SW 1271 (cell line): ENCODE data around the gene C2orf78.
"Not testable (repeated sequence)": the region's sequence is repeated elsewhere in the genome, so short reads cannot be mapped to it uniquely, and the experiment has no call there.

ENCODE experiments used
- DNase-seq, 2 experiments: peaks; one replicate each; lab custom pipeline; 2025; lab: John Stamatoyannopoulos, UW

C2orf78 gene

DNA sequence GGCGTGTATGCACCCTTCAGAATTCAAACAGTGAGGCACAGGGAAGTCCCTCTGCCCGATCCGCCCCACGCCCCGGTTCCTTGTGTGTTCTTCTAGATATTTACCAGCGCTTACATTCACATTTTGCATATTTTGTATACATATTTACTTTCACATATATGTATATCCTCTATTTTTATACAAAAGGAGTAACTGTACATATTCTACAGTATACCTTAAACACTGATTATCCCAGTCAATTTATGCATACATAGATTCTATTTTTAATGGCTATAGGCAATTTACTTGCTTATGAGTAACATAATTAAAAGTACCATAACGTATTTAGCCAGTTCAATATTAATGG, 3.8 kb upstream of the C2orf78 start:
- DNase-seq = no peak

DNA sequence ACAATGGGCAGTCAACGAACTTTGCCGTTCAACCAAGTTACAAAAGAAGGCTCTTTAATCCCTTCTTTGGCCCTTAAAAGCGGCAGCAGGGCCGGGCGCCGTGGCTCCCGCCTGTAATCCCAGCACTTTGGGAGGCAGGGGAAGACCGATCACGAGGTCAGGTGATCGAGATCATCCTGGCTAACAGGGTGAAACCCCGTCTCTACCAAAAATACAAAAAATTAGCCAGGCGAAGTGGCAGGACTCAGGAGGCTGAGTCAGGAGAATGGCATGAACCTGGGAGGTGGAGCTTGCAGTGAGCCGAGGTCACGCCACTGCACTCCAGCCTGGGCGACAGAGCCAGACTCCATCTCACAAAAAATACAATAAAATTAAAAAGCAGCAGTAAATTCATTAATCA, 581 bp upstream of the C2orf78 start:
- DNase-seq = not testable (repeated sequence)

DNA sequence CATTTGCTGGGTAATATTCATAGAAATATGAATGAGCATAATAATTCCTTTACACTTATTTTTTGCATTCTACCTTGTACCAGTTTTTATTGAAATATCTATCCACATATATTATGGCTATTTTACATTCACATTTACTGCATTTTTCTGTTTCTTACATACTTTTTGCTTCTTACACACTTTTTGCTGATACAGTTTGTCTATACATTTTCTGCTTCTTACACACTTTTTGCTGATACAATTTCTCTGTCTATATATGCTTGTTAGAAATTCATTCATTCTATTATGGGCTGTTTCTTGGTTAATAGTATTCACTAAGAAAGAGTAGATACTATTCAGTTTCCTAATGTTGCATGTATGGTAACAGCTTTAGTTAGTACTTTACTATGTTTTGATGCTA, 27.9 kb downstream of the C2orf78 start:
- no peak for DNase-seq

DNA sequence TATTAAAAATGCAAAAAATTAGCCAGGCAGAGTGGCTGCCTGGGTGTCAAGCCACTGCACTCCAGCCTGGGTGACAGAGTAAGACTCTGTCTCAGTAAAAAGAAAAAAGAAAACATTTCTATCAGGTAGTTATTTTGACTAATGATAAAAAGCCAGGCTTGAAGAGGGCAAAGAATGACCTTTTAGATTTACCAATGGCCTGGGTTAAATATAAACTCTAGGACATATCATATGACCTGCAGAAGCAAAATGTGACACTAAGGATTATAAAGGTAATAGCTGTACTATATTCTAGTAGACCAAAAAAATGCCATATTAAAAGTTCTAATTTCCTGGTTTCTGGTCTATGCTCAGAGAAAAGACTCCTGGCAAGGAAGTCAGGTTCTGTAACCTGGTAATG, 28.7 kb downstream of the C2orf78 start:
- no peak for DNase-seq

DNA sequence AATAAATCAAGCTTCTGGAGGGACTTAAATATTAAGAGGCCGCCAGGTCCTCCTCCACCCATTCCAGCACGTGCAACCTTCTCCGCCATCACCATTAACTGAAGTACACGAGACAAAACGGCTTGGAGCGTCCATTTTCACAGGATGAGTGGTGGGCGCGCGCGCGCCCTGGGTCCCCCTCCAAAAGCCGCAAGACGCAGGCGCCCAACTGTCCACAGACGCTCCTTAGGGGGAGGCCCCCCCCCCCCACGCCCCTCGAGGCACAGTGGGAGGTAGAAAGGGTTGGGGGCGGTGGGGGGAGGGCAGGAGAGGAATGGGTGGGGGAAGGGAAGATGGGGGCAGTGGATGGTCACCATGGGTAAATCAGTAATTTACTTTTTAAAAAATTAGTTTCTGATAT, 34.3 kb downstream of the C2orf78 start:
- no peak for DNase-seq

DNA sequence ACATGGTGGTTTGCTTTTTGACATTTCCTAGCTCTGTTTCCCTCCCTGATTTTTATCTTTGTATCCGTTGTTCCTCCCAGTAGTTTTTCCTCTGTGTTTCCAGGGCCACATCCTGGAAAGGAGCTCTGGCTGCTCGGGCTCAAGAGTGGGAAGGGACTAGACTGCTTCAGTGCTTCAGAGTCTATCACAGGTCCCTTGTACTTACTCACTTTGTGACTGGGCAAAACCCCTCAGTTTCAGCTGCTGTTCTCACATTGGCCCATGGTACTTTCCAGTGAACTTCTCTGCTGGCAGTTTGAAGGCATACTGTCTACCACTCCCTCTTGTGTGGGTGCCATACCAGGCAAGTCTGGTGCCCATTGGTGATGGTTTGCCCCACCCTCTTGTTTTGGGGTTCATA, 37.2 kb downstream of the C2orf78 start:
- no peak for DNase-seq

DNA sequence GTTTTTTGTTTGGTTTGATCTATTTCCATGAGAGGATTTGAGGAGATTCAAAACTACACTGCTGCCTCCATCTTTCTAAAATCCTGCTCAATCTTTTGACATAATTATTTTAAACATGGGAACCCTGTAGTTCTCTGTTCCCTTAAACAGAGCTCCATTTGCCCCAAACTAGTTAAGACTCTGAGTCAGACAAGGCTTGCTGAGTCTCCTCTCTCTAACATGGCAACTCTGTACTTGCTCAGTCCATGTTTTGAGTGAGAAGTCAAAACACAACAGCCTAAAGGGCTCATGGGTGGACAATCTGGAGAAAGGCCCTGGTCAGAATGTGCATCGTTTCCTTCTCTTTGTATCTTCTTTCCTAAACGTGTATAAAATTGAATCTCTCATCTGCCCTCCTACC, 37.7 kb downstream of the C2orf78 start:
- no peak for DNase-seq

DNA sequence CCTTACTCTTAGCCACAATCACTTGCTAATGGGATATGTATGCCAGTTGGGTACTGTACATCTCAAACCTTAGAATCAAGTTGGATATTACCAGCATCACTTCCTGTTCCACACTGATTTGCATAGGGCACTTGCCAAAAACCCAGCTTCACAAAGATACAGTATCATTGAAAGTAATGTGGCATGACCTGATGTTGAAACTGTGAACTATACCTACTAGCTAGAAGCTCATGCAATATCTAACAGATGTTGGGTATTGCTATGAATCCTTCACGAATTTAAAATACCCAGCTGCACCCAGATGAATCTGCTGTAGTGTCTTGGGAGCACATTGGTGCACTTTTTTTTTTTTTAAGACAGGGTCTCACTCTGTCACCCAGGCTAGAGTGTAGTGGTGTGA, 38.3 kb downstream of the C2orf78 start:
- DNase-seq = no peak

DNA sequence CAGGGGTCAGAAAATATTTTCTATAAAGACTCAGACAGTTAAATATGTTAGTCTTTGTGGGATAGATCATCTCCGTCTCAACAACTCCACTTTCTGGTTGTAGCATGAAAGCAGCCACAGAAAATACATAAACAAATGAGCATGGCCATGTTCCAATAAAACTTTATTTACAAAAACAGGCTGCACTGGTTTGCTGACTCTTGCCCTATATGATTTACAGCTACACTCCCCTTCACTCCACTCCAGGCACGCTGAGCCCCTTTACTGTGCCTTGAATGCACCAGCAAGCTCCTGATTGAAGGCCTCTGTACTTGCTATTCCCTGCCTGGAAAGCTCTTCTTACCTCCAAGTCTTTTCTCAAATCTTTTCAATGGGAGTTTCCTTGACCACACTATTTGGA, 39.0 kb downstream of the C2orf78 start:
- DNase-seq = no peak

DNA sequence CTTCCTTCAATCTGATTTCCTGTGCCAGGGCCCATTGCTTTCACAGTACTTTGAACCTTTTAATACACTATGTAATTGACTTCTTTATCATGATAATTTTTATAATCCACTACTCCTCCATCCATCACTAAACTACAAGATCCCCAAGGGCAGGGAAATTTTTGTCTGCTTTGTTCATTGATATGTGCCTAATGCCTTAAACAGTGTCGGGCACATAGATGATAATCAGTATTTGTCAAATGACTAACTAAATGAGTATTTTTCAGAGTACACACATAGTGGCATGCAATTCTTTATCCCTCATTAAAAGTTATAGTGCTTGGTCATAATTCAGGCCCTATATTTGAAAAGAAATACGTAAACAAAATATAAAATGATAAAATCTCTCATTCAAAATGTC, 39.4 kb downstream of the C2orf78 start:
- DNase-seq = no peak

DNA sequence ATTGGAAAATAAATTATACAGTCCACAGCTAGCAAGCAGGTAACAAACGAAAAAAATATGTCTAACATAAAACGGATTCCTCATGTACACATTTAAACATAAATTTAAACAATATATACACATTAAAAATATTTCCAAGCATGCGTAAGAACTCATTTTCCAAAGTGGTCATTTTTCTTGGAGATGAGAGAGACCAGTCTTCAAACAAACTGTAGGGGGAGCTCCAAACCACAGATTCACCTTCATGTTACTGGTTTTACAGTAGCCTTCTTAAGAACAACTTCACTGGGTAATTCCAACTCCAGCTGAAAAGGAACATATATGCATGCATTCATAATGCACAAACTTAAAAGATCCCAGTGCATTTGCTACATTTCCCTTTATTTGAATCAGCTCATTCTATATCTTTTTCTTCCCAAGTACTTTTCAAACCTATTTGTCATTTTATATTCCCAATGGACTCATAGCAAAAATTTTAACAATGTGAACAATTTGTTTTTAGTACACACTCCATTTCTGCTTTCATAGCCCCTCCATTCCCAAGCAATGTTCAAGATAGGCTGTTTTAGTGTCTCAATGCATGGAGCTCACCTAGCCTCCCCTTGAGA, 40.0 kb downstream of the C2orf78 start:
- DNase-seq = peak; percentile 29 to 74

DNA sequence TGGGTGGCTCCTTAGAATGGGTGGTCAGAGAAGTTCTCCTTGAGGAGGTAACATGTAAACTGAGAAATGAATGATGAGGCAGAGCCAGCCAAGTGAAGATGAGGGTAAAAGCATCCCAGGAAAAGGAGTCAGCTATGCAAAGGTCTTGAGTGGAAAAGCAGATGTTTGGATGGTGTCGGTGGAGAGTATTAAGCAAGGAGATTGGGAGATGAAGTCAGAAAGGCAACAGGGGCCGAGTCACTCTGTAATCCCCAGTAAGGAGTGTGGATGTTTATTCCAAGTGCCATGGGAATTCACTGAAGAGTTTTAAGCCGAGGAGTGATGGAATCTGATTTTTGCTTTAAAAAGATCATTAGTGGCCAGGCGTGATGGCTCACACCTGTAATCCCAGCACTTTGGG, 41.4 kb downstream of the C2orf78 start:
- no peak for DNase-seq

DNA sequence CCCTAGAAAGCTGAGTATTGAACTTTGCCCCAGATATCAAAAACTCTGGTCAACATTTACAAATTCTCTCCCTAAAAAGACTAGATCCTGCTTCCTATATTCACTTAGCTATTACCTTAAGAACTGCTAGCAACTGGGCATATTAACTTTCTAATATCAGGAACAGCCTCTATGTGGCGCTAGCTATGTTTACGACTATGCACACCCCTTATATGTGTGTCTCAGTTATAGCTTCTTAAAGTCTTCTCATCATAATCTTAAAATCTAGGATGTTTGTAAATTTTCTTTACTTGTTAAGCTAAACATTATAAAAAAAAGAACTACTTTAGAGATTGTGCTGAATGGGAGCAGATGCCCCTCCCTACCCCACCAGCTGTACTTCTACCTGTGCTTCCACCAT, 43.0 kb downstream of the C2orf78 start:
- DNase-seq = peak in 1 of 2 experiments; percentile 66

DNA sequence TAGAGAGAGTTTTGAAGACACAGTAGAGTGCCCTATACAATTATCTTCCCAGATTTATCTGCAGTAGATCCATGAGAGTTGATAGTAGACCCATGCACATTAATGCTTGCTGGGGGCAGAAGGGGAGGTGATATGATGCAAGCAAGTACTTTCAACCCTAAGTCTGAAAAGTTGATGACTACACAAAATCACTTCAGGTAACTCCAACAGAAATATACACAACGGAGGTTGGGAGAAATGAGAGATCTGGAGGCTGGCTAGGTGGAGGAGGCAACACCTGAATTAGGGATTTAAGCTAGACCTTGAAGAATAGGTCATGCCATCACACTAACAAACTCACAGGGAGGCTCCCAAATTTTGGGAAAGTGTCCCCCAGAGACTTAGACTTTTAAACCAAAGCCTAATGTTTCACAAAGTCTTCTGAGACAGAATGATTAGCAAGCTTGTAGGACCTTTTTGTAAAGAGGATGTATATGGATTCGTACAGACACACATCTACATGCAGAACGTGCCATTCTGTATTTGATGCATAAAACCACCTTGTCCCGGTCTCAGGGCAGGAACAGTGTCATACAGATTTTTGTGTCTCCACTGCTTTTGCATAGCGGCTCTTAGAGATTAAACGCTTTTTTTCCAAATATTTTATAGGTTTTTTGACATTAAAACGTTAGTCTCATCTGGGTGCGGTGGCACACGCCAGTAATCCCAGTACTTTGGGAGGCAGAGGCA, 43.8 kb downstream of the C2orf78 start:
- no peak for DNase-seq

DNA sequence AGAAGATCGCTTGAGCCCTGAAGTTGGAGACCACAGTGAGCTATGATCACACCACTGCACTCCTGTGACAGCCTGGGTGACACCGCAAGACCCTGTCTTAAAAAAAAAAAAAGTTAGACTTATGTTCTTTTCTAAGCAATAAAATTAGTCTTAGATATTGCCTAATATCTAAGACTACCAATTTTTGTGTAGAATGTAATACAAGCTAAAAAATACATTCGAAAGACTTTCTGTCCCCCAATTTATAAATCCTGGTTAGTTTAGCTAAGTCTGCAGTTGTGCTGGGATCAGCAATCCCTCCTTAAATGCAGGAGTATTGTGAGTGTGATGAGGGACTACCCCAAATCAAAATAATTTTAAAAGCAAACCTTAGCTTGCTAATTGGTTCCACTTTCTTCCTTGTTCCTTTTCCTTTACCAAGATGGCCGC, 44.4 kb downstream of the C2orf78 start:
- DNase-seq = no peak

DNA sequence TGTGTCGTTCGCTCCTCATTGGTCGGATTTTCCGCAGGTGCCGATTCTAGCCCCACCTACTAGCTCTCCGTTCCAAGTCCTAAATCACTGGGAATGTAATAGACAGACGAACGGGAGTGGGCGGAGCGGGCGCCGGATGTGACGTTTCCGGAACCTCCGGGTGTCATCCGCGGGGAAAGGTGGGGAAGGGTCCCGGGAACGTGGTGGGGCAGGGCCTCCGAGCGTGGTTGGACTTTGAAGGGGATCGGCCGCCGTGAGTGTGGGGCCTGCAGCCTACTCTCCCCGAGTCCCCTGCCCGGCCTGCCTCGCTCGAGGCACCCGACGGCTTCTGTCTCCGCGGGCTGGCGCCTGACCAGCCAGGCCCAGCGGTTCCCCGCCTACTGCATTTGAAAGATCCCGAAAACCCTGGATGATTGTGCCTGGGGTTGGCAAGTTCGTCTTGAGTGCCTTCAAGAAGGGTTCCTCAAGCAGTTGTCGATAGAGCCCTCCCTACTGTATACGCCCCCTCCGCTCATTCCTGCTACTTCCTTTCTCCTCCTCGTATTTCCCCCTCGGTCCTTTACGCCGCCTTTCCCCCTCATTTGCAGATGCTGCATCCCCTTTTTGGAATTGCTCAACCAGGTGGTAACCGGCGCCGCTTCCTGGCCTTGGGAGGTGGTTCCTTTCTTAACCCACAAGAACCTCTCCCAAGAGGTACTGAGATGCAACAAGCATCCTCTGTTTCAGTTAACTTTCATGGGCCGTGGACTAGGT, 45.0 kb downstream of the C2orf78 start, which contains the start of gene STAMBP:
Gene STAMBP, plus strand, starts transcription at position 144 of the 753 bp plus-strand sequence. CDS start 1,896 bp downstream, outside the sequence.
- peak; percentile 84 to 96 for DNase-seq

DNA sequence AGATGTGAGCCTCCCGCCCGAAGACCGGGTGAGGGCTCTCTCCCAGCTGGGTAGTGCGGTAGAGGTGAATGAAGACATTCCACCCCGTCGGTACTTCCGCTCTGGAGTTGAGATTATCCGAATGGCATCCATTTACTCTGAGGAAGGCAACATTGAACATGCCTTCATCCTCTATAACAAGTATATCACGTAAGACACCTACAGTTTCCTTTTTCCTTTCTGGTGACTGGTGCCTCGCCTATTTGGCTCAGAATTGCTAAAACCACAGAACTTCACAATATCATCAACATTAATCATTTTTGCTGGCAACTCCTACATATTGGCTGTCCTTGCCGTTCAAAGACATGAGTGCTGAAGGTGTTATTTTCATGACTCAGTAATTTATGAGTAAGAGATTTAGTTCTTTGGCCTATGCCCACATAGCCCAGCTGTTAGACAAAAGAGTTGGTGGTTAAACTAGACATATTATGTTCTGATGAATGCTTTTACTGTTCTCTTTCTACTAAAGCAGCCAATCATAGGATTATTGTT, 47.0 kb downstream of the C2orf78 start:
- peak in 1 of 2 experiments; percentile 27 for DNase-seq

DNA sequence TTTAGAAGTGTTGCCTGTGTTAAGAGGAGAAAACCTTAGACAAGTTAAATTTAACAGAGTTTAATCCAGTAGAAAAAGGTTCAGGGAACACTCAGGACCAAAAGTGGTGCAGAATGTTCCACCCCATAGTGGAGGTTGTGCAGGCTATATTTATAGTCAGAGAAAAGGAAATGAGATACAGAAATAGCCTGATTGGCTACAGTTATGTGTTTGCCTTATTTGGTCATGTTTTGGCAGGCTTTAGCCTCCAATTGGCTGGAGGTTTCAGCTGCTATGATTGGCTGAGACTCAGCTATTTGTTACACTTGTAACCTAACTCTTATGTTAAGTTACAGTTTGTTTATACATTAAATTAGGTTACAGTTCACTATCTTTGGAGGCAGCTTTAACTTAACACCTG, 48.9 kb downstream of the C2orf78 start:
- peak in 1 of 2 experiments; percentile 15 for DNase-seq

DNA sequence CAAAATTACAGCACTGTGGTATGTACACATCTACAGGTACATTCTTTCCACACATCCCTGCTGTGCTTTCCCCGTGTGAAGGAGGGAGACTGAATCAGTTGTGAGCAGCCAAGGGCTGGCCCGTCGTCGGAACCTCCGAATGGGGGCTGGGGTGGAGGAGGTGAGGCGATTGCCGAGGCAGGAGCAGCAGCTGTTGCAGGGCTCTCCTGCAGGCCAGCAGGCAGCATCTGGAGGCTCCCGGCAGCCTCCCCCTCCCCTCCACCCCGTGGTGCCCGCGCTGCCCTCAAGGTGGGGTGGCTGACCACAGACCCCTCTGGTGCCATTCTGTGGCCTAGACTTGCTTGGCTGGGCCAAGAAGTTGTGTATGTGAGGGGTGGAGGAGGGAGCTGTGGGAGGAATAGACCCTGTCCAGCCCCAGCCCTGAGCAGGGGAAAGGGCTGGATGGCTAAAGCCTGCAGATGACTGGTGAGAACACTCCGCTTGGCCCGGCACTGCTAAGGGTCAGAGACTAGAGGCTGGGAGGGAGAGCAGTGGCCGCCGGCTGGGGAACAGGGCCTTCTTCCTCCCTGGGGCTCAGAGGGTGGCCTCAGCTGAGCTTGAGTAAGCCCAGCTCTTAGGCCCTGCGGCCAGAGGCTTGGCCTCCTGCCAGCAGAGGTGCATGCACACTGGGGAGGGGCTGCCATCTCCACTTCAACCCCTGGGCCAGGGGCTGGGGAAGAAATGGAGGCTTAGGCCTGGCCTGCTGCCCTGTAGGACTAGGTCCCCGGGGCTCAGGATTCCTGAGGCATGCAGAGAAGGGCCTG, 52.4 kb downstream of the C2orf78 start:
- no peak for DNase-seq

DNA sequence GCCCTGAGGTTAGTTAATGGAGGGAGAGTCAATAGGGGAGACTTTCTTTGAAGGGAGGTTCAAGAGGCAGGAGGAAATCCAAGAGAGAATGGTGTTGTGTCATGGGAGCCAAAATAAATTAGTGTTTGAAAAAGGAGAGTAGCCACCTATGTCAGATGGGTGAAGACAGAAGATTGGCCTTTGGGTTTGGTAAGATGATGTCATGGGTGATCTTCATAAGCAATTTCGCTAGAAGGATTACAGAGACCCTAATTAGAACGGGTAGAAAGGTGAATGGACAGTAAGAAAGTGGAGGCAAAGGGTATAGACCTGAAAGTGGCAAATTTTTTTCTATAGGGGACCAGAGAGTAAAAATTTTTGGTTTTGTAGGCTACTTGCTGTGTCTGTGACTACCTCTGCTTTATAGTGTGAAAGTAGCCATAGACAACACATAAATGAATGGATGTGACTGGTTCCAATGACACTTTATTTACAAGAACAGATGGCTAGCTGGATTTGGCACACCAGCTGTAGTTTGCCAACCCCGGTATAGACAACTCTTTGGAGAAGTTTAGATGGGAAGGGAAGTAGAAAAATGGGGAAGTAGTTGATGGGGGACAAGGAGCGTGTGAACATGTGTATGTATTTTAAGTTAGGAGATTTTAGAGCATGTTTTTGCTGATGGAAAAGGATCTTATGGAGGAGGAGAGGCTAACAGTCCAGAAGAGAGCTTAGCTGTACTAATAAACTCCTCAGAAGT, 54.0 kb downstream of the C2orf78 start:
- no peak for DNase-seq

DNA sequence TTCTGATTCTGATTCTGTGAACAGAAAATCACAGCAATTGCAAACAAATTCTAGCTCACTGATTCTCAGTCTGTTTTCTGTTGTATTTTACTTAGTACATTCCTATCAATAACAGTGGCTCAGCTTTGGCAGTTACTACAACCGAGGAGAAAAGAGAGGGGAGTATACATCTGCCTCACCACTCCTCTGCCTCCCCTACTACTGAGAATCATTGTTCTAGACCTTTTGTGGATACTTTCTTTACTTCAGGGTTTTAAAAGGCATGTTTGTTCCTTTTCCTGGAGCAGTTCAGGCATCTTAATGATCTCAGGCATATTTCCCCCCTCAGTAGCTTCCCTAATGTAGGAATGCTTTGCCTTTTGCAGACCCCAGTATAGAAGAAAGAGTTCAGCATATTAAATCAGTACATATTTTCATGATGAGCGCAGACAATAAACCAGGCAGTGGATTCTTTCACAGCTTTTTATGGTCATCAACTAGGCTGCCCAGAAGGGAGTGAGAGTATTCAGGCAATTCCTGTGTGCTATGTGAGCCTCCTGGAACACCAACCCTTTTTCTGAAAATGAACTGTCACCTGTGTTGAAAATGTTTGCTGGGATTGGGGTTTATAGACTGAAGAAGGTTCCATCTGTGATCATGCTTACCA, 55.0 kb downstream of the C2orf78 start:
- no peak for DNase-seq
